GM23248 (cell line): Measurements from ENCODE around the gene PELI3. TPM values are rescaled to one million over a fixed set of nuclear protein-coding genes. Genes with fewer than 3 reads are reported as not detected.

Experiments used
- DNase-seq: peaks from one replicate; pipeline ENCODE4 v3.0.0-alpha.2; 2015
- H2AFZ ChIP-seq: fragments of 200-600 bp; sonication (generic); 2 replicates; pipeline ENCODE4 v1.6.1; 2016; ENCODE audit warnings: antibody characterized with exemption
- H3F3A ChIP-seq: fragments of 200-600 bp; sonication (generic); 2 replicates; pipeline ENCODE4 v1.6.1; 2016; ENCODE audit warnings: mild to moderate bottlenecking, antibody characterized with exemption, mixed run types; ENCODE audit not compliant: insufficient read depth
- H3K27ac ChIP-seq: fragments of 200-600 bp; sonication (generic); 2 replicates; pipeline ENCODE4 v1.5.1; 2016; ENCODE audit warnings: mild to moderate bottlenecking
- H3K27me3 ChIP-seq: fragments of 200-600 bp; sonication (generic); replicated peaks from 2 replicates; pipeline ENCODE4 v1.6.1; 2016; ENCODE audit warnings: mild to moderate bottlenecking; ENCODE audit not compliant: insufficient read depth
- H3K36me3 ChIP-seq: fragments of 200-600 bp; sonication (generic); 2 replicates; pipeline ENCODE4 v1.6.1; 2016; ENCODE audit warnings: low read depth, mild to moderate bottlenecking
- H3K4me1 ChIP-seq: fragments of 200-600 bp; sonication (generic); 2 replicates; pipeline ENCODE4 v1.6.1; 2016; ENCODE audit warnings: mild to moderate bottlenecking; ENCODE audit not compliant: insufficient read depth
- H3K4me2 ChIP-seq: fragments of 200-600 bp; sonication (generic); one replicate; pipeline ENCODE4 v1.6.1; 2016; ENCODE audit warnings: mild to moderate bottlenecking; ENCODE audit not compliant: unreplicated experiment
- H3K4me3 ChIP-seq: fragments of 200-600 bp; sonication (generic); 2 replicates; pipeline ENCODE4 v1.5.1; 2016; ENCODE audit warnings: mild to moderate bottlenecking
- H3K79me2 ChIP-seq: fragments of 200-600 bp; sonication (generic); 2 replicates; pipeline ENCODE4 v1.6.1; 2016; ENCODE audit warnings: mild to moderate bottlenecking; ENCODE audit not compliant: insufficient read depth
- H3K9ac ChIP-seq: fragments of 200-600 bp; sonication (generic); 2 replicates; pipeline ENCODE4 v1.6.1; 2016; ENCODE audit warnings: mild to moderate bottlenecking
- H3K9me2 ChIP-seq: fragments of 200-600 bp; sonication (generic); 2 replicates; pipeline ENCODE4 v1.6.1; 2016; ENCODE audit warnings: mixed run types, mild to moderate bottlenecking, moderate library complexity; ENCODE audit not compliant: insufficient read depth
- H3K9me3 ChIP-seq: fragments of 200-600 bp; sonication (generic); one replicate; pipeline ENCODE4 v1.6.1; 2017; ENCODE audit warnings: low read depth
- H4K20me1 ChIP-seq: fragments of 200-600 bp; sonication (generic); 2 replicates; pipeline ENCODE4 v1.6.0; 2016; ENCODE audit not compliant: insufficient read depth
- EZH2 ChIP-seq: fragments of 200-600 bp; sonication (generic); IDR thresholded peaks from 2 replicates; pipeline ENCODE4 v1.6.1; 2018; ENCODE audit warnings: antibody characterized with exemption, mild to moderate bottlenecking; ENCODE audit not compliant: insufficient read depth, poor library complexity, severe bottlenecking
- EZH2phosphoT487 ChIP-seq: fragments of 200-600 bp; sonication (generic); IDR thresholded peaks from 2 replicates; pipeline ENCODE4 v1.6.1; 2018; ENCODE audit warnings: antibody characterized with exemption, moderate library complexity, mild to moderate bottlenecking, low read depth; ENCODE audit not compliant: insufficient read depth
- WGBS, 2 experiments: methylation state at CpG; one replicate each; pipeline ENCODE4 v1.1.6; 2015 to 2017; ENCODE audit warnings: low lambda C conversion rate in 2 of 2, low coverage in 1 of 2; ENCODE audit errors: missing lambda C conversion rate in 2 of 2; 5-methylcytosine and 5-hydroxymethylcytosine counted together
- in situ Hi-C: fragments of 300-500 bp; cut with MboI; formaldehyde crosslinking; loops from 2 replicates; pipeline ENCODE4 v1.15.0; 2020
- polyA plus RNA-seq: library from polyadenylated mRNA; unstranded; fragments of >200 nt; fragmentation: Nextera tagmentation; extraction: Ambion mirVana; gene quantifications from 2 replicates; pipeline ENCODE4 v1.2.1, GENCODE V29; 2016
- total RNA-seq: library from RNA; depleted of rRNA; stranded (reverse); fragments of >200 nt; shearing (Covaris generic); gene quantifications from 2 replicates; pipeline ENCODE4 v1.2.3, GENCODE V29; 2014

Gene PELI3
- total and polyA plus RNA-seq, 2 experiments from 2014 or later: 5.3 to 10.5 TPM

GRCh38 chr11:66470015-66470414, 3.3 kb downstream of the PELI3 start:
- no peaks in the 10 kb centered on the region for H3K36me3 ChIP-seq
- TF ChIP-seq EZH2phosphoT487: no peak
- no peak for TF ChIP-seq EZH2
- H3K27me3 ChIP-seq: no peaks in the 10 kb centered on the region
- no peaks in the 10 kb centered on the region for H3F3A ChIP-seq
- H3K9me3 ChIP-seq: no peaks in the 10 kb centered on the region
- in situ Hi-C loops: no loop called here
- H4K20me1 ChIP-seq: no peaks in the 10 kb centered on the region
- no peaks in the 10 kb centered on the region for H3K9me2 ChIP-seq
- no peak overlapping the region for H2AFZ ChIP-seq
- no peak overlapping the region for H3K4me2 ChIP-seq
- no peak for DNase-seq
- H3K79me2 ChIP-seq: no peaks in the 10 kb centered on the region
- H3K4me3 ChIP-seq: no peak overlapping the region
- no peaks in the 10 kb centered on the region for H3K4me1 ChIP-seq
- 98 to 100% methylated on average over 3 of the region's 3 CpGs for WGBS, 2 experiments
- no peak overlapping the region for H3K9ac ChIP-seq
- no peak overlapping the region for H3K27ac ChIP-seq

DNA sequence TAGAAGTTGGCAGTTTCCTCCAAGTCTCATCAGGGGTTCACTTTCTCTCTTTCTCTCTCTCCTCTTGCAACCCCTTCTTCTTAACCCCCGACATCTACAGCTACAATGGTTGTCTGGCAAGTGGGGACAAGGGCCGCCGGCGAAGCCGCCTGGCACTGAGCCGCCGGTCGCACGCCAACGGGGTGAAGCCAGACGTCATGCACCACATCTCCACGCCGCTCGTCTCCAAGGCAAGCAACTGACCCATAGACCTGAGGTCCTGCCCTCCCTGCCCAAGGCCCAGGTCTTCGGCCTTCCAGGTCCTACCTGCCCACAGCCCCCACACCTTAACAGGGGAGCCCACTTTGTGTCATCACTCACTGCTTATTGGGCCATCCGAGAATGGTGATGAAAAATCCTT, 4.4 kb downstream of the PELI3 start:
- no peaks in the 10 kb centered on the region for H3K36me3 ChIP-seq
- H3K4me3 ChIP-seq: no peak overlapping the region
- H4K20me1 ChIP-seq: no peaks in the 10 kb centered on the region
- H3K4me1 ChIP-seq: no peaks in the 10 kb centered on the region
- in situ Hi-C loops: no loop called here
- no peaks in the 10 kb centered on the region for H3K79me2 ChIP-seq
- 92 to 96% methylated on average over 16 of the region's 16 CpGs for WGBS, 2 experiments
- H3K27me3 ChIP-seq: no peaks in the 10 kb centered on the region
- DNase-seq: no peak
- H2AFZ ChIP-seq: no peak overlapping the region
- no peak for TF ChIP-seq EZH2phosphoT487
- no peak for TF ChIP-seq EZH2
- no peak overlapping the region for H3K27ac ChIP-seq
- H3K9me2 ChIP-seq: no peaks in the 10 kb centered on the region
- no peak overlapping the region for H3K4me2 ChIP-seq
- no peaks in the 10 kb centered on the region for H3K9me3 ChIP-seq
- no peaks in the 10 kb centered on the region for H3F3A ChIP-seq
- H3K9ac ChIP-seq: no peak overlapping the region

DNA sequence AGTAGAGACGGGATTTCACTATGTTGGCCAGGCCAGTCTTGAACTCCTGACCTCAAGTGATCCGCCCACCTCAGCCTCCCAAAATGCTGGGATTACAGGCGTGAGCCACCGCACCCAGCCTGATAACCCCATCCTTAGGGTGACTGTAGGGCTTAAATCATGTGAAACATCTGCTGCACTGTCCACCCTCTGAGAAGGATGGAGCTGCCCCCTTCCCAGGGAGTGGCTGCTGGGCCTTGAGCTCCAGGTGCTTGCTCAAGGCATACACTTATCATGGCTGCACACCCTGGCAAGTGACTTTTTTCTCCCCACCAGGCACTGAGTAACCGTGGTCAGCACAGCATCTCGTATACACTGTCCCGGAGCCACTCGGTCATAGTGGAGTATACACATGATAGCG, 5.3 kb downstream of the PELI3 start:
- H3K4me2 ChIP-seq: no peak overlapping the region
- DNase-seq: no peak
- 97 to 98% methylated on average over 8 to 9 of the region's 9 CpGs for WGBS, 2 experiments
- in situ Hi-C loops: no loop called here
- no peak for TF ChIP-seq EZH2phosphoT487
- TF ChIP-seq EZH2: no peak
- H4K20me1 ChIP-seq: no peaks in the 10 kb centered on the region
- no peak overlapping the region for H3K4me3 ChIP-seq
- no peaks in the 10 kb centered on the region for H3K27me3 ChIP-seq
- no peaks in the 10 kb centered on the region for H3F3A ChIP-seq
- no peak overlapping the region for H2AFZ ChIP-seq
- no peaks in the 10 kb centered on the region for H3K9me2 ChIP-seq
- no peak overlapping the region for H3K27ac ChIP-seq
- no peaks in the 10 kb centered on the region for H3K9me3 ChIP-seq
- H3K9ac ChIP-seq: no peak overlapping the region
- H3K79me2 ChIP-seq: no peaks in the 10 kb centered on the region
- H3K4me1 ChIP-seq: no peaks in the 10 kb centered on the region
- H3K36me3 ChIP-seq: no peaks in the 10 kb centered on the region

DNA sequence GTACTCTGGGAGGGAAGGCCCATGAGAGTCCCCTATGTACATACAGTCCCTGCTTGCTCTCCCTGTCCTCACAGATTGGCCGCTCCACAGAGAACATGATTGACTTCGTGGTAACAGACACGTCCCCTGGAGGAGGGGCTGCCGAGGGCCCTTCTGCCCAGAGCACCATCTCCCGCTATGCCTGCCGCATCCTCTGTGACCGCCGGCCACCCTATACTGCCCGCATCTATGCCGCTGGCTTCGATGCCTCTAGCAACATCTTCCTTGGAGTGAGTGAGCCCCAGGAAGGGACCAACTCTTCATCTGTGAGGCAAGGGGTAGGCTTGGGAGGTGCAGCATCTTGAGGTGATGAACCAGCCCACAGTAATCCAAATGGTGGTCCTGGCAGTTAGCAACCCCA, 6.5 kb downstream of the PELI3 start:
- whole genome bisulfite sequencing, 2 experiments: 81 to 83% methylated on average over 11 of the region's 11 CpGs
- Histone ChIP-seq H3K27ac (no peak overlapping the region), H3K79me2 (no peaks in the 10 kb centered on the region), H3K4me3 (no peak overlapping the region), H3K9ac (no peak overlapping the region), H3K4me2 (no peak overlapping the region), H3K9me3 (no peaks in the 10 kb centered on the region), H3K9me2 (no peaks in the 10 kb centered on the region), H2AFZ (no peak overlapping the region), H3K36me3 (no peaks in the 10 kb centered on the region), H3K27me3 (no peaks in the 10 kb centered on the region), H3K4me1 (no peaks in the 10 kb centered on the region), H4K20me1 (no peaks in the 10 kb centered on the region), H3F3A (no peaks in the 10 kb centered on the region)
- in situ Hi-C loops: no loop called here
- no peak for DNase-seq
- TF ChIP-seq EZH2phosphoT487: no peak
- TF ChIP-seq EZH2: no peak
